Endometrium (tissue), 2 donors: ENCODE results near the gene EFCAB11.

Experiments used
- FAIRE-seq: peaks from 2 replicates; lab custom pipeline; 2012; peaks lifted over from hg19 to GRCh38; lab: Jason Lieb, UNC
- donor health status: control.
- donor health status: control.

Gene EFCAB11

GRCh38 chr14:89811954-89812575 lies 142.5 kb downstream of the EFCAB11 start:
- FAIRE-seq = no peak

GRCh38 chr14:89810101-89810500 lies 144.4 kb downstream of the EFCAB11 start:
- FAIRE-seq = no peak

GRCh38 chr14:89807892-89808291 lies 146.6 kb downstream of the EFCAB11 start:
- no peak for FAIRE-seq

- FAIRE-seq = no peak
Observed at GRCh38 chr14:89807151-89807550, 147.4 kb downstream of the EFCAB11 start.

GRCh38 chr14:89806451-89806850 lies 148.1 kb downstream of the EFCAB11 start:
- no peak for FAIRE-seq

GRCh38 chr14:89805501-89805900 lies 149.0 kb downstream of the EFCAB11 start:
- no peak for FAIRE-seq

- no peak for FAIRE-seq
Observed at GRCh38 chr14:89803542-89803941, 151.0 kb downstream of the EFCAB11 start.

GRCh38 chr14:89801136-89801535 lies 153.4 kb downstream of the EFCAB11 start:
- no peak for FAIRE-seq

GRCh38 chr14:89798212-89798773 lies 156.2 kb downstream of the EFCAB11 start:
- FAIRE-seq = no peak

- no peak for FAIRE-seq
Observed at GRCh38 chr14:89797148-89797547, 157.4 kb downstream of the EFCAB11 start.

- no peak for FAIRE-seq
Observed at GRCh38 chr14:89794096-89794495, 160.4 kb downstream of the EFCAB11 start.

- no peak for FAIRE-seq
Observed at GRCh38 chr14:89793367-89793716, 161.2 kb downstream of the EFCAB11 start.

GRCh38 chr14:89792489-89793366 lies 161.8 kb downstream of the EFCAB11 start:
- no peak for FAIRE-seq

GRCh38 chr14:89787525-89787924 lies 167.0 kb downstream of the EFCAB11 start:
- no peak for FAIRE-seq

GRCh38 chr14:89781046-89781445 lies 173.5 kb downstream of the EFCAB11 start:
- no peak for FAIRE-seq

GRCh38 chr14:89779707-89780106 lies 174.8 kb downstream of the EFCAB11 start:
- FAIRE-seq = no peak

- FAIRE-seq = no peak
Observed at GRCh38 chr14:89775946-89776345, 178.6 kb downstream of the EFCAB11 start.

- no peak for FAIRE-seq
Observed at GRCh38 chr14:89775151-89775550, 179.4 kb downstream of the EFCAB11 start.

GRCh38 chr14:89773644-89774316 lies 180.8 kb downstream of the EFCAB11 start:
- no peak for FAIRE-seq

GRCh38 chr14:89773151-89773550 lies 181.4 kb downstream of the EFCAB11 start:
- FAIRE-seq = no peak

- FAIRE-seq = no peak
Observed at GRCh38 chr14:89771251-89771650, 183.3 kb downstream of the EFCAB11 start.

GRCh38 chr14:89767861-89768268 lies 186.7 kb downstream of the EFCAB11 start:
- no peak for FAIRE-seq

- no peak for FAIRE-seq
Observed at GRCh38 chr14:89767131-89767530, 187.4 kb downstream of the EFCAB11 start.
